ENCODE measurements around the gene FPR1. TPM values are rescaled to one million over a fixed set of nuclear protein-coding genes. Genes with fewer than 3 reads are reported as not detected.
A peak's percentile ranks its signal among the peaks of the same experiment; 100 is the strongest.

FPR1 gene
- total and polyA plus RNA-seq, 2 experiments from 2014 or later, result not detected

DNA sequence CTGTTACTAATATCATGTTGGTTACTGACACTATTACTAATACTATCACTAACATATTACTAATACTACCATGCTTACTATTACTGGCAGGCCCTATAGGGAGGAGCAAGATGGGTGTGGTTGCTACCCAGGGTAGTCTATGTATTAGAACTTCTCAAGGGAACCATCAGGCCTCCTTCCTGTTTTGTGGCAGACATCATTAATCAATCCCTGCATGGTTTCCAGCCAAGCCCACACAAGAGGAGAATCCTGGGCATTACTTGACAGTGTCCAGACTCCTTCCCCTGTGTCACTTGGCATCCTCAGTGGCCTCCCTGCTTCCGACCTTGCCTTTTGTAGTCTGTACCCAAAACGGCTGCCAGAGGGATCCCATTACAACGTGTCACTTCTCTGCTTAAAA is 36.8 kb downstream of the FPR1 start:
- TF ChIP-seq EZH2phosphoT487 (IDR thresholded peaks at IDR 0.05; ENCODE audit: insufficient read depth, low read depth) (no peak), EZH2 (IDR thresholded peaks at IDR 0.05; ENCODE audit: insufficient read depth, poor library complexity, severe bottlenecking) (no peak)
- Histone ChIP-seq H3K36me3 (ENCODE audit: low read depth) (no peaks in the 10 kb centered on the region), H3K4me1 (ENCODE audit: insufficient read depth) (no peaks in the 10 kb centered on the region; the same call in 1 of the 2 replicates), H3K9me3 (ENCODE audit: low read depth) (no peaks in the 10 kb centered on the region), H3K9ac (no peak overlapping the region), H3K4me3 (no peak overlapping the region), H3K4me2 (ENCODE audit: unreplicated experiment) (no peak overlapping the region), H2AFZ (no peak overlapping the region), H3K27me3 (replicated peaks; ENCODE audit: insufficient read depth) (peaks cover 12% of the 10 kb centered on the region), H3K9me2 (ENCODE audit: insufficient read depth) (no peaks in the 10 kb centered on the region), H3K27ac (no peak overlapping the region), H3F3A (ENCODE audit: insufficient read depth) (peaks cover 16% of the 10 kb centered on the region), H4K20me1 (ENCODE audit: insufficient read depth) (no peaks in the 10 kb centered on the region), H3K79me2 (ENCODE audit: insufficient read depth) (no peaks in the 10 kb centered on the region)
- in situ Hi-C loops (cut with MboI), result no loop called here
- peak; percentile 45 for DNase-seq
- 2% methylated on average over 3 of the region's 3 CpGs for WGBS, 2 experiments (ENCODE audit: low coverage in 1 of 2, low lambda C conversion rate in 2 of 2, missing lambda C conversion rate in 2 of 2)

DNA sequence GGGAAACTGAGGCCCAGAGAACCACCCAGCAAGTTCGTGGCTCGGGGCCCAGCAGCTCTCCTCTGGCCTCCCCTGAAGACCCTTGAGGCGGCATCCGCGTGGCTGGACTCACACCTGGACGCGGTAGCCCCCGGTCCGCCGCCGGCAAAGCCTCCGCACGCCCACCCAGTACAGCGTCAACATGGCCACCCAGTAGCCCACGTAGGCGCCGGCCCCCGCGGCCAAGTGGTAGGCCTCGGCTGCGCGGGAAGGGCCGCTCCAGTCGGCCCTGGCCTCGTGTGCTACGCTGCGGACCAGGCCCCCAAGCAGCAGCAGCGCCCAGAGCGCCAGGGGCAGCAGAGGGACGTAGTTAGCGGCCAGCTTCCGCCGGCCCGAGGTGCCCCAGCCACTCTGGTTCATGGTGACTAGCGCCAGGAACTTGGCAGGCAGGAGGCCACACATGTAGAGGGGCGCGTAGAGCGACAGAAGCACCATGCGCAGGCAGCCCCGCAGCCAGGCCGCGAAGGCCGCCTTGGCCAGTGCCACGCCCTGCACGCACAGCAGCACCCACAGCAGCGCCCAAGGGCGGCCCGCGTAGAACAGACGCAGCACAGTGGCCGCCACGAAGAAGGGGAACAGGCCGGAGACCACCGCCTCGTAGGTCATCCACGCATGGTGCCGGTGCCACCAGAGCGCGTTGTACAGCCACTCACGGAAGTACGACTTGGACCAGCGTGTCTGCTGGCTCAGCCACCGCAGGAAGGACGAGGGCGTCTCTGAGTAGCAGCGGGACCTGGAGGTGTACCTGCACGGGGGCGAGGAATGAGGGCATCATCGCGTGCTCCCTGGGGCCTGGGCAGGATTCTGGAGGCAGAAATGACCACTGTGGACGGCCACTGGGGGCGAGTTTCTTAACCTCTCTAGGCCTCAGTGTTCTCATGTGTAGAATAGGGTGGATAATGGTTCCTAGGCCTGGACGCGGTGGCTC is 38.1 kb downstream of the FPR1 start:
- Histone ChIP-seq H2AFZ (no peak overlapping the region), H3K9ac (no peak overlapping the region), H3K4me1 (ENCODE audit: insufficient read depth) (no peaks in the 10 kb centered on the region; the same call in 1 of the 2 replicates), H3K9me3 (ENCODE audit: low read depth) (no peaks in the 10 kb centered on the region), H4K20me1 (ENCODE audit: insufficient read depth) (no peaks in the 10 kb centered on the region), H3K27ac (no peak overlapping the region), H3K79me2 (ENCODE audit: insufficient read depth) (no peaks in the 10 kb centered on the region), H3K36me3 (ENCODE audit: low read depth) (no peaks in the 10 kb centered on the region), H3K4me2 (ENCODE audit: unreplicated experiment) (no peak overlapping the region), H3F3A (ENCODE audit: insufficient read depth) (peaks cover 20% of the 10 kb centered on the region), H3K4me3 (no peak overlapping the region), H3K9me2 (ENCODE audit: insufficient read depth) (no peaks in the 10 kb centered on the region), H3K27me3 (replicated peaks; ENCODE audit: insufficient read depth) (peaks cover 2% of the 10 kb centered on the region)
- 92% methylated on average over 64 to 74 of the region's 74 CpGs for WGBS, 2 experiments (ENCODE audit: low coverage in 1 of 2, low lambda C conversion rate in 2 of 2, missing lambda C conversion rate in 2 of 2)
- in situ Hi-C loops (cut with MboI), result no loop called here
- TF ChIP-seq EZH2 (IDR thresholded peaks at IDR 0.05; ENCODE audit: insufficient read depth, poor library complexity, severe bottlenecking) (no peak), EZH2phosphoT487 (IDR thresholded peaks at IDR 0.05; ENCODE audit: insufficient read depth, low read depth) (no peak)
- DNase-seq, result no peak

DNA sequence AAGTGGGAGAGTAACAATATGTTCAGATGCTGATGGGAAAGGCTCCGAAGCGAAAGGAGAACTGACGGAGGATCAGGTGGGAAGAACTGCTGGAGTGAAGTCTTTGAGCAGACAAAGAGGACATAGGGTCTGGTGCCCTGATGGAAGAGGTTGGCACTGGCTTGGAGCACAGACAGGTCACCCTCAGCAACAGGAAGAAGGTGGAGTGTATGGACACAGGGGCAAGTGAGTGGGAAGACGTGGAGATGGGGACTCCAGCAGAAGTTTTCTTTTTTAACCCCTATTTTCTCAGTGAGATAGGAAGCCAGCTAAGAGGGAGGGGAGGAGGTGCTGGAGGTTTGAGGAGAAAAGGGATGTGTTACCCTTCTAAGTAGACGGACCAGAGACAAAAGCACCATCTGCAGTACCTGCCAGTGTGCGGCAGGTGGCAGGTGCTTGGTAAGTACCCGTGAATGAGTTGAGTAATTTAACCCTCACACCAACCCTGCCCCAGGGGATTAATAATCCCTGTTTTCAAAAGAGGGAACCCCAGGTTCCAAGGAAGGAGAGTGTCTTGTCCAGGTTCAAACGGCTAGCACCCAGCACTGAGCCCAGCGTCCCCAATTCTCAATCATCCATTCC is 39.1 kb downstream of the FPR1 start:
- H3K9ac ChIP-seq, result no peak overlapping the region
- H3K9me3 ChIP-seq (ENCODE audit: low read depth), result no peaks in the 10 kb centered on the region
- no peaks in the 10 kb centered on the region; the same call in 1 of the 2 replicates for H3K4me1 ChIP-seq (ENCODE audit: insufficient read depth)
- no peaks in the 10 kb centered on the region for H3K9me2 ChIP-seq (ENCODE audit: insufficient read depth)
- H3K27ac ChIP-seq, result no peak overlapping the region
- no peak for TF ChIP-seq EZH2phosphoT487 (IDR thresholded peaks at IDR 0.05; ENCODE audit: insufficient read depth, low read depth)
- H3K4me3 ChIP-seq, result no peak overlapping the region
- peaks cover 28% of the 10 kb centered on the region for H3F3A ChIP-seq (ENCODE audit: insufficient read depth)
- 0 out of 2 replicates have a peak, but pooled peaks cover 2% of the 10 kb centered on the region for H3K36me3 ChIP-seq (ENCODE audit: low read depth)
- no peaks in the 10 kb centered on the region for H3K27me3 ChIP-seq (replicated peaks; ENCODE audit: insufficient read depth)
- 39 to 45% methylated on average over 9 of the region's 9 CpGs for WGBS, 2 experiments (ENCODE audit: low coverage in 1 of 2, low lambda C conversion rate in 2 of 2, missing lambda C conversion rate in 2 of 2)
- in situ Hi-C loops (cut with MboI), result no loop called here
- H3K4me2 ChIP-seq (ENCODE audit: unreplicated experiment), result no peak overlapping the region
- H3K79me2 ChIP-seq (ENCODE audit: insufficient read depth), result no peaks in the 10 kb centered on the region
- H2AFZ ChIP-seq, result no peak overlapping the region
- H4K20me1 ChIP-seq (ENCODE audit: insufficient read depth), result no peaks in the 10 kb centered on the region
- peak; percentile 52 for DNase-seq

DNA sequence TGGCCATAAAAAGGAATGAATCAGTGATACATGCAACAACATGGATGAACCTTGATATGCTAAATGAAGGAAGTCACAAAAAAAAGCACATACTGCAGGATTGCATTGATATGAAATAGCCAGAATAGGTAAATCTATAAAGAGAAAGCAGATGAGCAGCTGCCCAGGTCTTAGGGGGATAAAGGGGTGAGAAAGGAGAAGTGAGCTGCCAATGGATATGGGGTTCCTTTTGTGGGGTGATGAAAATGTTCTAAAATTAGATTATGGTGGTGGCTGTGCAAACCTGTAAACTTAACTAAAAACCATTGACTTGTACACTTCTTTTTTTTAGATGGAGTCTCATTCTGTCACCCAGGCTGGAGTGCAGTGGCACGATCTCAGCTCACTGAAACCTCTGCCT is 40.0 kb downstream of the FPR1 start:
- Histone ChIP-seq H3K4me3 (no peak overlapping the region), H3K27ac (no peak overlapping the region), H3K4me2 (ENCODE audit: unreplicated experiment) (no peak overlapping the region), H3K9me3 (ENCODE audit: low read depth) (no peaks in the 10 kb centered on the region), H3K36me3 (ENCODE audit: low read depth) (peaks cover 7% of the 10 kb centered on the region), H3K9me2 (ENCODE audit: insufficient read depth) (no peaks in the 10 kb centered on the region), H3K4me1 (ENCODE audit: insufficient read depth) (no peaks in the 10 kb centered on the region; the same call in 1 of the 2 replicates), H3K9ac (no peak overlapping the region), H3K27me3 (replicated peaks; ENCODE audit: insufficient read depth) (no peaks in the 10 kb centered on the region), H4K20me1 (ENCODE audit: insufficient read depth) (no peaks in the 10 kb centered on the region), H3K79me2 (ENCODE audit: insufficient read depth) (no peaks in the 10 kb centered on the region), H3F3A (ENCODE audit: insufficient read depth) (peaks cover 34% of the 10 kb centered on the region), H2AFZ (no peak overlapping the region)
- DNase-seq, result no peak
- 73 to 96% methylated on average over 1 of the region's 1 CpG for WGBS, 2 experiments (ENCODE audit: low coverage in 1 of 2, low lambda C conversion rate in 2 of 2, missing lambda C conversion rate in 2 of 2)
- in situ Hi-C loops (cut with MboI), result no loop called here
- TF ChIP-seq EZH2phosphoT487 (IDR thresholded peaks at IDR 0.05; ENCODE audit: insufficient read depth, low read depth) (no peak), EZH2 (IDR thresholded peaks at IDR 0.05; ENCODE audit: insufficient read depth, poor library complexity, severe bottlenecking) (no peak)

Data from GM23248 (cell line).